ENCODE measurements around the gene PRIMPOL.

Gene PRIMPOL

DNA sequence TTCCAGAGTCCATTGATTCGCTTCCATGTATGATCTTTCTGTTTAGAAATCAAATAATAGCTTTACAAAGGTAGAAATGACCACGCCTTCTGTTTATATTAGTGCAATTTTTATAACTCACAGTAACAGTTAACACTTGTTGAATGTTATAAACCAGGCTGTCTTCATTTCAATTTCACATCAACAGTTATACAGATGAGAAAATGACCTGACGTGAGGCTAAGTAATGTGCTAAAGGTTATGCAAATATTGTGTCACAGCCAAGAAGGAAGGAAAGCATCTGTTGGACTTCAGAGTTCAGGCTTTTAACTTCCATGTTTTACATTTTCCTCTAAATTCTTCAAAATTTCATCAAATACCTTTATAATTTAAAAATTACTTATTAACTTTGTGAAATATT lies 14.2 kb upstream of the PRIMPOL start:
- TF ChIP-seq, protein P1, sequence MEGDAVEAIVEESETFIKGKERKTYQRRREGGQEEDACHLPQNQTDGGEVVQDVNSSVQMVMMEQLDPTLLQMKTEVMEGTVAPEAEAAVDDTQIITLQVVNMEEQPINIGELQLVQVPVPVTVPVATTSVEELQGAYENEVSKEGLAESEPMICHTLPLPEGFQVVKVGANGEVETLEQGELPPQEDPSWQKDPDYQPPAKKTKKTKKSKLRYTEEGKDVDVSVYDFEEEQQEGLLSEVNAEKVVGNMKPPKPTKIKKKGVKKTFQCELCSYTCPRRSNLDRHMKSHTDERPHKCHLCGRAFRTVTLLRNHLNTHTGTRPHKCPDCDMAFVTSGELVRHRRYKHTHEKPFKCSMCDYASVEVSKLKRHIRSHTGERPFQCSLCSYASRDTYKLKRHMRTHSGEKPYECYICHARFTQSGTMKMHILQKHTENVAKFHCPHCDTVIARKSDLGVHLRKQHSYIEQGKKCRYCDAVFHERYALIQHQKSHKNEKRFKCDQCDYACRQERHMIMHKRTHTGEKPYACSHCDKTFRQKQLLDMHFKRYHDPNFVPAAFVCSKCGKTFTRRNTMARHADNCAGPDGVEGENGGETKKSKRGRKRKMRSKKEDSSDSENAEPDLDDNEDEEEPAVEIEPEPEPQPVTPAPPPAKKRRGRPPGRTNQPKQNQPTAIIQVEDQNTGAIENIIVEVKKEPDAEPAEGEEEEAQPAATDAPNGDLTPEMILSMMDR (IDR thresholded peaks at IDR 0.05; ENCODE audit: borderline replicate concordance, insufficient read depth, low read depth, low read length) = no peak
- H3K4me3 ChIP-seq (ENCODE audit: low read depth, low read length) = no peak overlapping the region

DNA sequence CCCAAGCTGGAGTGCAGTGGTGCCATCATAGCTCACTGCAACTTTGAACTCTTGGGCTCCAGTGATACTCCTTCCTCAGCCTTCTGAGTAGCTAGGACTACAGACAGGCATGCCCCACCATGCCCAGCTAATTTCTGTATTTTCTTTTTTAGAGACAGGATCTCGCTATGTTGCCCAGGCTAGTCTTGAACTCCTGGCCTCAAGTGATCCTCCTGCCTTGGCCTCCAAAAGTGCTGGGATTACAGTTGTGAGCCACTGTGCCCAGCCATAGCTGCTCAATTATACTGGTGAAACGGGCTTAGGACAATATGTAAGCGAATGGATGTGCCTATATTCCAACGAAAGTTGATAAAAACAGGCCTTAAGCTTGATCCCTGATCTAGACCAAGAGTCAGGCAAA lies 13.4 kb upstream of the PRIMPOL start:
- no peak overlapping the region for H3K4me3 ChIP-seq (ENCODE audit: low read depth, low read length)
- TF ChIP-seq, protein P1 (IDR thresholded peaks at IDR 0.05; ENCODE audit: borderline replicate concordance, insufficient read depth, low read depth, low read length) = no peak

DNA sequence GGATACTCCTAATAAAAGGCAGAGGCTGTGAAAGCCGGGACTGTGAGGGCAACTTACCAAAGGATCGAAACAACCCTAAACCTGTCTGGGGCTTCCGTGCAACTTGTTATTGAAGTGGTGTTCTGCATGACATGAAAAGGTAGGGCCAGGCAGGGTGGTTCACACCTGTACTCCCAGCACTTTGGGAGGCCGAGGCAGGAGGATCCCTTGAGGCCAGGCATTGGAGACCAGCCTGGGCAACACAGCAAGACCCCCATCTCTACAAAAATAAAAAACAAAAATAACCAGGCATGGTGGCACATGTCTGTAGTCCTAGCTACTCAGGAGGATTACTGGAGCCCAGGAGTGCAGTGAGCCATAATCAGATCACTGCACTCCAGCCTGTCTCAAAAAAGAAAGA lies 12.6 kb upstream of the PRIMPOL start:
- no peak overlapping the region for H3K4me3 ChIP-seq (ENCODE audit: low read depth, low read length)
- TF ChIP-seq, protein P1 (IDR thresholded peaks at IDR 0.05; ENCODE audit: borderline replicate concordance, insufficient read depth, low read depth, low read length) = no peak

DNA sequence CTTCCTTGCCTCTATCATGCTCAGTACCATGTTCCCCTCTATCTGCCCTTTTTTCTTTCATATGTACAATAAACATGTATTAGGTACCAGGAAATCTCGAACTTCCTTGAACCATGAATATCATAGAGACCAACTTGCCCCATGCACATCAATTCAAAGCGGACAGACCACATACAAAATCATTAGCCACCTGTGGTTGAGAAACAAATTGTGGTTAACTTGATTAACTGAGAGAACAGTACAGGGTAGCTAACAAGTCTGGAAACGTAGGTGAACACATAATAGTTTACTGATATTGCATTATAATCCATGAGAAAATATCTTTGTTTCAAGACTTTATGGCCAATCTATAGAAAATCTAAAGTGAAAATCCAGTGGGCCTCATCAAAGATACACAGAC lies 8.5 kb upstream of the PRIMPOL start:
- TF ChIP-seq, protein P1 (IDR thresholded peaks at IDR 0.05; ENCODE audit: borderline replicate concordance, insufficient read depth, low read depth, low read length) = no peak

DNA sequence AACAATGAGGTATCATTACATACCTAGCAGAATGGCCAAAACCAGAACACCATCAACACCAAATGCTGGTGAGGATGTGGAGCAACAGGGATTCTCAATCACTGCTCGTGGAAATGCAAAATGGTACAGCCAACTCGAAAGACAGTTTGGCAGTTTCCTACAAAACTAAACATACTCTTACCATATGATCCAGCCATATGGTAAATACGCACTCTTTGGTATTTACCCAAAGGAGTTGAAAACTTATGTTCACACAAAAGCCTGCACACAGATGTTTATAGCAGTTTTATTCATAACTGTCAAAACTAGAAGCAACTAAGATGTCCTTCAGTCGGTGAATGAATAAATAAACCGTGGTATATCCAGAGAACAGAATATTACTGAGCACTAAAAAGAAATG lies 8.1 kb upstream of the PRIMPOL start:
- TF ChIP-seq, protein P1 (IDR thresholded peaks at IDR 0.05; ENCODE audit: borderline replicate concordance, insufficient read depth, low read depth, low read length) = no peak
- no peak overlapping the region for H3K4me3 ChIP-seq (ENCODE audit: low read depth, low read length)

More for the DNA sequence above, 8.5 kb upstream of the PRIMPOL start:
- H3K4me3 ChIP-seq (ENCODE audit: low read depth, low read length) = no peak overlapping the region

DNA sequence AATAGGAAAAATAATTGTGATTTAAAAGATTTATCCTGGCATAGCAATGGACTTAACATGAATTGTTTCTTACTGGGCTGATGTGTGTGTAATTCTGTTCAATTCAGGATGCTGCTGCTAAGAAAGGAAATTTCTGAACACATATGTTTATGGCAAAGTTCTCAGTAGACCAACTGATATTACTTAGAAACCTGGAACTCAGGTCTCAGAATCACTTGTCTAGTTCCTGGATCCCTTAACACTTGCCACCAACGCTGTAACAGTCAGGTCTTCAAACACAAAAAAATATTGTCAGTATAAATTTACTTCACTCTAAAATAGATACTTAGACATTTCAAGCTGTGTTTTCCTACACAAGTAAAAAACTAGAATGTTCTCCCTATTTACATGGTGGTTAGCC lies 5.8 kb upstream of the PRIMPOL start:
- no peak overlapping the region for H3K4me3 ChIP-seq (ENCODE audit: low read depth, low read length)
- TF ChIP-seq, protein P1 (IDR thresholded peaks at IDR 0.05; ENCODE audit: borderline replicate concordance, insufficient read depth, low read depth, low read length) = no peak

DNA sequence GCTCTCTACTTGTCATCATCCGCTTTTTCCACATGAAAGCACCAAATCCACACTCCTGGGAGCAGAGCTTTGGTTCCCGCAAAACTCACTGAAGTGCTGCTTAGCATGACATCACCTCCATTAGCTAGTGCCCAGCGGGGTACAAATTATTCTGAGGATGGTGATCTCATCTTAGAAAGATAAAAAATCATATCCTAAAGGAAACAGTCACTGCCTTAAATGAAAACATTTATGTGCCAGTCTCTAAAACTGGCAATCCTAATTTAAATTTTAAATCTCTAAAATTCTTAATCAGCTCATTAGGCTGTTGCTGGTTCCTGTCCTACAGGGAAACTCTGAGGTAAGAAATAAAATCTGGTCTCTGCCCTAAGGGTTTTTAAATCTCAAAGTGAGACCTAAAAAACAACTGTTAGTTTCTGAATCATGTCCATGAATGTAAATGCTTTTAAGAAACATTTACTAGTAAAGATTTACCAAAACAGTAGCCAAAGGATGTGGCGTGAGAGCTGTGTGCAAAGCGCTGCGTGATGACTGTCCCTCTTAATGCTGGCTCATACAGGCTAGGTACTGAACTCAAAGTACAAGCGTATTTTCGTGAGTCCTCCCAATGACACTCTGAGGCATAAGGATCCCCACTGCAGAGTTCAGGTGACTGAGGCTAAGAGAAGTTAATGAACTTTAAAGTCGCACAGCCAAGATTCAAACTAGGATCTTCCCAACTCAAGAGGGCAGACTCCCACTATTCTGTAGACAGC lies 4.8 kb upstream of the PRIMPOL start:
- no peak overlapping the region for H3K4me3 ChIP-seq (ENCODE audit: low read depth, low read length)
- TF ChIP-seq, protein P1 (IDR thresholded peaks at IDR 0.05; ENCODE audit: borderline replicate concordance, insufficient read depth, low read depth, low read length) = no peak
